Breast epithelium (tissue), 4 donors: Measurements from ENCODE around the gene INCA1. TPM values are rescaled to one million over a fixed set of nuclear protein-coding genes. Genes with fewer than 3 reads are reported as not detected.

Source experiments
- DNase-seq, 2 donors: peaks; one replicate each; pipeline ENCODE4 v3.0.0-alpha.2; 2019; ENCODE audit warnings: low spot score in 2 of 2
- H3K27ac ChIP-seq, 2 donors: fragments of 200-600 bp; sonication (generic) in 1 of 2; one replicate each; pipeline ENCODE4 v1.5.1; 2016 to 2019; ENCODE audit warnings: mild to moderate bottlenecking in 1 of 2
- H3K27me3 ChIP-seq, 2 donors: fragments of 200-600 bp; sonication (generic) in 1 of 2; one replicate each; pipeline versions ENCODE4 v1.5.1 to v1.6.0; 2017 to 2019; ENCODE audit warnings: control low read depth in 1 of 2, mild to moderate bottlenecking in 1 of 2
- H3K36me3 ChIP-seq: fragments of 200-600 bp; one replicate; pipeline ENCODE4 v1.5.1; 2019
- H3K4me1 ChIP-seq, 2 donors: fragments of 200-600 bp; sonication (generic); one replicate each; pipeline ENCODE4 v1.5.1; 2016 to 2019; ENCODE audit warnings: control low read depth in 1 of 2
- H3K4me3 ChIP-seq, 3 donors: fragments of 200-600 bp; sonication (generic); 1 replicate in 2 of 3; 2 replicates in 1 of 3; pipeline ENCODE4 v1.5.1; 2016 to 2019; ENCODE audit warnings: mild to moderate bottlenecking in 3 of 3, moderate library complexity in 2 of 3
- H3K9me3 ChIP-seq, 2 donors: fragments of 200-600 bp; sonication (generic) in 1 of 2; one replicate each; pipeline ENCODE4 v1.5.1; 2016 to 2019; ENCODE audit warnings: control low read depth in 1 of 2
- POLR2A ChIP-seq: fragments of 450-650 bp; IDR thresholded peaks from one replicate; pipeline ENCODE4 v1.6.1; 2016; ENCODE audit warnings: antibody characterized with exemption, mild to moderate bottlenecking, moderate library complexity
- POLR2AphosphoS5 ChIP-seq, 3 donors: sonication (generic); formaldehyde crosslinking; IDR thresholded peaks; one replicate each; pipeline ENCODE4 v1.6.1; 2017; ENCODE audit warnings: antibody characterized with exemption in 3 of 3
- intact Hi-C: fragments of 100-400 bp; cut with DNase I; formaldehyde crosslinking; loops from one replicate; pipeline ENCODE4 v1.15.1; 2023; ENCODE audit warnings: low total_unique reads
- total RNA-seq, 3 donors: library from RNA; depleted of rRNA; stranded (reverse); fragments of >200 nt; gene quantifications; one replicate each; pipeline ENCODE4 v1.1.0, GENCODE V29; 2016
- TF ChIP-seq, protein P1 (sequence below), 3 donors: fragments of 450-650 bp; IDR thresholded peaks; one replicate each; pipeline ENCODE4 v1.5.1; 2016 to 2017; ENCODE audit warnings: antibody characterized with exemption in 3 of 3, mild to moderate bottlenecking in 3 of 3, moderate library complexity in 3 of 3

INCA1 gene
- total RNA-seq, 3 donors from 2014 or later: 0.66 to 2.9 (median 1.9) TPM

DNA sequence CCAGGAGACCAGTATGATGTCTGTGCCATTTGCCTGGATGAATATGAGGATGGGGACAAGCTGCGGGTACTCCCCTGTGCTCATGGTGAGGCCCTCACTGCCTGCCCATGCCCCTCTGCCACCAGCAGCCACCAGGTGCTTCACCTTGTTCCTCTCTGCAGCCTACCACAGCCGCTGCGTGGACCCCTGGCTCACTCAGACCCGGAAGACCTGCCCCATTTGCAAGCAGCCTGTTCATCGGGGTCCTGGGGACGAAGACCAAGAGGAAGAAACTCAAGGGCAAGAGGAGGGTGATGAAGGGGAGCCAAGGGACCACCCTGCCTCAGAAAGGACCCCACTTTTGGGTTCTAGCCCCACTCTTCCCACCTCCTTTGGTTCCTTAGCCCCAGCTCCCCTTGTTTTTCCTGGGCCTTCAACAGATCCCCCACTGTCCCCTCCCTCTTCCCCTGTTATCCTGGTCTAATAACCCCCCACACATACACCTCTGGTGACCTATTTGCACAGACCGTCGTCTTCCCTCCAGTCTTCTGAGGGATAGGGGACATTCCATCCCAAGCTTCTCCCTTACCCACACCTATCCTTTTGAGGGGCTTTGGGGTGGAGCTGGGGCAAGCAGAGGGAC lies 52.7 kb downstream of the INCA1 start:
- H3K27me3 ChIP-seq: no peaks in the 10 kb centered on the region
- DNase-seq: no peak
- no peaks in the 10 kb centered on the region for H3K9me3 ChIP-seq
- intact Hi-C loops: no loop called here
- H3K4me1 ChIP-seq: peaks cover 14 to 32% of the 10 kb centered on the region in 2 donors
- peak overlapping the region; percentile 97 to 99 for H3K27ac ChIP-seq
- no peaks in the 10 kb centered on the region for H3K36me3 ChIP-seq
- H3K4me3 ChIP-seq: peak overlapping the region in 1 of 3 donors; percentile 98
- TF ChIP-seq, protein P1, sequence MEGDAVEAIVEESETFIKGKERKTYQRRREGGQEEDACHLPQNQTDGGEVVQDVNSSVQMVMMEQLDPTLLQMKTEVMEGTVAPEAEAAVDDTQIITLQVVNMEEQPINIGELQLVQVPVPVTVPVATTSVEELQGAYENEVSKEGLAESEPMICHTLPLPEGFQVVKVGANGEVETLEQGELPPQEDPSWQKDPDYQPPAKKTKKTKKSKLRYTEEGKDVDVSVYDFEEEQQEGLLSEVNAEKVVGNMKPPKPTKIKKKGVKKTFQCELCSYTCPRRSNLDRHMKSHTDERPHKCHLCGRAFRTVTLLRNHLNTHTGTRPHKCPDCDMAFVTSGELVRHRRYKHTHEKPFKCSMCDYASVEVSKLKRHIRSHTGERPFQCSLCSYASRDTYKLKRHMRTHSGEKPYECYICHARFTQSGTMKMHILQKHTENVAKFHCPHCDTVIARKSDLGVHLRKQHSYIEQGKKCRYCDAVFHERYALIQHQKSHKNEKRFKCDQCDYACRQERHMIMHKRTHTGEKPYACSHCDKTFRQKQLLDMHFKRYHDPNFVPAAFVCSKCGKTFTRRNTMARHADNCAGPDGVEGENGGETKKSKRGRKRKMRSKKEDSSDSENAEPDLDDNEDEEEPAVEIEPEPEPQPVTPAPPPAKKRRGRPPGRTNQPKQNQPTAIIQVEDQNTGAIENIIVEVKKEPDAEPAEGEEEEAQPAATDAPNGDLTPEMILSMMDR (IDR thresholded peaks at IDR 0.05): no peak
- no peak for TF ChIP-seq POLR2A
- TF ChIP-seq POLR2AphosphoS5 (IDR thresholded peaks at IDR 0.05): no peak

DNA sequence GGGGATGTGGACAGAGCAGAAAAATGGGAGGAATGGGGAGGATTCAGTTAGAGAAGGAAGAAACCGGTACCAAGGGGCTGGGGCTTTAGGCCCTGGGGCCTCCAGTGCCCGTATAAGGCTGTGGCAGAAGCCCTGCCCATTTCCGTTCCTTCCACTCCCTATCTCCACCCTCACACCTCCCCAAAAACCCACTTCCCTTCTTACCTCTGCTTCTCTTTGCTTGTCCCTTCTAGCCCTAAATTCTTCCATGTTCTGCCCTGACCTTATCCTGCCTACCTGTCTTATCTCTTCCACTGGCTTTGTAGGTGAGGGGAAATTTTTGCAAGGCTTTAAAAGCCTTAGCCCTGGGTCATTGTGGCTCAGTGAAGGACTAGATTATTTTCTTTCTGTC lies 53.2 kb downstream of the INCA1 start:
- Histone ChIP-seq H3K27me3 (no peaks in the 10 kb centered on the region), H3K4me1 (peaks cover 15 to 35% of the 10 kb centered on the region in 2 donors), H3K9me3 (no peaks in the 10 kb centered on the region), H3K27ac (peak overlapping the region; percentile 97 to 99), H3K4me3 (no peak overlapping the region), H3K36me3 (no peaks in the 10 kb centered on the region)
- DNase-seq: no peak
- TF ChIP-seq POLR2A (no peak), POLR2AphosphoS5 (IDR thresholded peaks at IDR 0.05) (no peak)
- TF ChIP-seq, protein P1 (IDR thresholded peaks at IDR 0.05): no peak
- intact Hi-C loops: no loop called here

DNA sequence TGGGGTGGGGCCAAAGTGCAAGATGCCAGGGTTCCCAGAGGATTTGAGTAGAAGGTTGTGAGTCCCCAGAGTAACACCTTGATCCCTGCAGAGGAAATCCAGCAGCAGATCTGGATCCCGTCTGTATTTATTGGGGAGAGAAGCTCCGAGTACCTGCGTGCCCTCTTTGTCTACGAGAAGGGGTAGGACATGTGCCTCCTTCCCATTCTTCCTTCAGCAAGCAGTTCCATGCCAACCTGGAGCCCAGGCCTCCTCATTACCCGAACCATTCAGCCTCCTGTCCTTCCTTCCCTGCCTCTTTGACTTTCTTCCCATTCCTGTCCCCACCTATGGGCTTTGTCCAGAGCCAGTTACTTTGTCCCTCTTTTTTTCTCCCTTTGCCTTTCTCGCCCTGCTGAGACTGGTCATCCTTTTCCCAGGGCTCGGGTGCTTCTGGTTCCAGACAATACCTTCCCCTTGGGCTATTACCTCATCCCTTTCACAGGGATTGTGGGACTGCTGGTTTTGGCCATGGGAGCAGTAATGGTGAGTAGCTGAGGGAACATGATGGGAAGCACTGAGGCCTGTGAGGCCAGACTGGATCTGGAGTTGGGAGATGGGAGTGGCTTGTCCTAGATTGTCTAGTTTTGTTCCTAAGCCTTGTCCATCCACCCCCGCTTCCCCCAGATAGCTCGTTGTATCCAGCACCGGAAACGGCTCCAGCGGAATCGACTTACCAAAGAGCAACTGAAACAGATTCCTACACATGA lies 54.4 kb downstream of the INCA1 start:
- Histone ChIP-seq H3K4me3 (no peak overlapping the region), H3K27ac (peak overlapping the region in 1 of 2 donors; percentile 20), H3K27me3 (no peaks in the 10 kb centered on the region), H3K9me3 (no peaks in the 10 kb centered on the region), H3K36me3 (no peaks in the 10 kb centered on the region), H3K4me1 (peaks cover 25 to 47% of the 10 kb centered on the region in 2 donors)
- no peak for DNase-seq
- TF ChIP-seq, protein P1 (IDR thresholded peaks at IDR 0.05): no peak
- TF ChIP-seq POLR2AphosphoS5 (IDR thresholded peaks at IDR 0.05) (no peak), POLR2A (no peak)
- intact Hi-C loops: loop anchor here (2.0 kb wide), 1 partner anchor 24 kb away; the partner anchor contains the start of gene SPAG7

DNA sequence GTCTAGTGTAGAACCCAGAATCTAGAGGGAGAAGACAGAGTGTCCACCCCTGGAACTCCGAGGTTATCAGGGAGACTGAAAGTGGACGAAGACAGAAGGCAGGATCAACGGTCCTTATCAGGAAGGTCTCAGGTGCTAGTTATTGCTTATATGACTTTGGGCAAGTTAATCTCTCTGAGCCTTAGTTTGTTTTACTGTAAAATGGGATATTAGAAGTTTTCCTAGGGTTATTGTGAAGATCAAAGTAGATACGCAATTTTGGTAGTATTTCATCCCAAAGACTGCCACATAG lies 56.1 kb downstream of the INCA1 start:
- intact Hi-C loops: no loop called here
- H3K4me1 ChIP-seq: peaks cover 24 to 41% of the 10 kb centered on the region in 2 donors

More for the DNA sequence above, 56.1 kb downstream of the INCA1 start:
- H3K27me3 ChIP-seq: no peaks in the 10 kb centered on the region
- no peaks in the 10 kb centered on the region for H3K9me3 ChIP-seq
- no peaks in the 10 kb centered on the region for H3K36me3 ChIP-seq
- no peak for DNase-seq
- H3K27ac ChIP-seq: peak overlapping the region; percentile 97
- peak overlapping the region; percentile 83 to 85 (median 83) for H3K4me3 ChIP-seq
- TF ChIP-seq, protein P1 (IDR thresholded peaks at IDR 0.05): no peak
- no peak for TF ChIP-seq POLR2AphosphoS5 (IDR thresholded peaks at IDR 0.05)
- TF ChIP-seq POLR2A: no peak
